Measurements from ENCODE around the gene CDC45.

CDC45 gene

GRCh38 chr22:19488285-19488684 is 8.6 kb downstream of the CDC45 start:
- DNase-seq (ENCODE audit: low read depth) = no peak
- H3K4me3 ChIP-seq (ENCODE audit: low read depth, low read length) = no peak overlapping the region

GRCh38 chr22:19488884-19489843 is 9.4 kb downstream of the CDC45 start:
- no peak for DNase-seq (ENCODE audit: low read depth)
- no peak overlapping the region for H3K4me3 ChIP-seq (ENCODE audit: low read depth, low read length)
- TF ChIP-seq POLR2A (IDR thresholded peaks at IDR 0.05; ENCODE audit: extremely low read depth, insufficient read length) (no peak), CTCF (IDR thresholded peaks at IDR 0.05; ENCODE audit: low read depth, low read length) (no peak), MYC (IDR thresholded peaks at IDR 0.05; ENCODE audit: low read depth, low read length) (no peak), MAX (IDR thresholded peaks at IDR 0.05; ENCODE audit: low read depth, low read length) (no peak)

More at GRCh38 chr22:19488285-19488684, 8.6 kb downstream of the CDC45 start:
- TF ChIP-seq MAX (IDR thresholded peaks at IDR 0.05; ENCODE audit: low read depth, low read length) (no peak), MYC (IDR thresholded peaks at IDR 0.05; ENCODE audit: low read depth, low read length) (no peak), CTCF (IDR thresholded peaks at IDR 0.05; ENCODE audit: low read depth, low read length) (no peak), POLR2A (IDR thresholded peaks at IDR 0.05; ENCODE audit: extremely low read depth, insufficient read length) (no peak)

GRCh38 chr22:19490628-19491230 is 11.0 kb downstream of the CDC45 start:
- no peak for DNase-seq (ENCODE audit: low read depth)
- TF ChIP-seq MAX (IDR thresholded peaks at IDR 0.05; ENCODE audit: low read depth, low read length) (no peak), CTCF (IDR thresholded peaks at IDR 0.05; ENCODE audit: low read depth, low read length) (no peak), POLR2A (IDR thresholded peaks at IDR 0.05; ENCODE audit: extremely low read depth, insufficient read length) (no peak), MYC (IDR thresholded peaks at IDR 0.05; ENCODE audit: low read depth, low read length) (no peak)
- no peak overlapping the region for H3K4me3 ChIP-seq (ENCODE audit: low read depth, low read length)

- DNase-seq (ENCODE audit: low read depth) = no peak
- TF ChIP-seq MYC (IDR thresholded peaks at IDR 0.05; ENCODE audit: low read depth, low read length) (no peak), MAX (IDR thresholded peaks at IDR 0.05; ENCODE audit: low read depth, low read length) (no peak), POLR2A (IDR thresholded peaks at IDR 0.05; ENCODE audit: extremely low read depth, insufficient read length) (no peak), CTCF (IDR thresholded peaks at IDR 0.05; ENCODE audit: low read depth, low read length) (no peak)
- H3K4me3 ChIP-seq (ENCODE audit: low read depth, low read length) = no peak overlapping the region
Measured at GRCh38 chr22:19492504-19493174, 12.9 kb downstream of the CDC45 start.

- TF ChIP-seq POLR2A (IDR thresholded peaks at IDR 0.05; ENCODE audit: extremely low read depth, insufficient read length) (no peak), MYC (IDR thresholded peaks at IDR 0.05; ENCODE audit: low read depth, low read length) (no peak), CTCF (IDR thresholded peaks at IDR 0.05; ENCODE audit: low read depth, low read length) (no peak), MAX (IDR thresholded peaks at IDR 0.05; ENCODE audit: low read depth, low read length) (no peak)
- no peak for DNase-seq (ENCODE audit: low read depth)
- H3K4me3 ChIP-seq (ENCODE audit: low read depth, low read length) = no peak overlapping the region
Measured at GRCh38 chr22:19494001-19494560, 14.4 kb downstream of the CDC45 start.

All from NB4 (cell line).